Measurements from ENCODE around the gene ANO10. TPM values are rescaled to one million over a fixed set of nuclear protein-coding genes. Genes with fewer than 3 reads are reported as not detected.
"Not testable (repeated sequence)": the region's sequence is repeated elsewhere in the genome, so short reads cannot be mapped to it uniquely, and the experiment has no call there.

Gene ANO10
- total RNA-seq, 1 experiment from 2014 or later = 26.6 TPM

GRCh38 chr3:43595280-43595679, 26.5 kb downstream of the ANO10 start:
- DNase-seq (ENCODE audit: low read depth, low spot score); H3K9me3 ChIP-seq (ENCODE audit: control insufficient read depth, insufficient read depth, low read depth, low read length); POLR2A ChIA-PET; H3K4me3 ChIP-seq (ENCODE audit: low read depth in 2 of 2, low read length in 2 of 2); CTCF ChIA-PET; H3K4me1 ChIP-seq (ENCODE audit: control insufficient read depth, insufficient read depth, low read length); intact Hi-C loops (cut with micrococcal nuclease; ENCODE audit: unreplicated experiment); ATAC-seq; H3K27me3 ChIP-seq (ENCODE audit: control insufficient read depth, insufficient read depth, low read length); H3K36me3 ChIP-seq (ENCODE audit: control insufficient read depth, insufficient read depth, low read length); H3K27ac ChIP-seq (ENCODE audit: low read length); BruUV-seq (replicated peaks); in situ Hi-C loops (cut with HindIII; ENCODE audit: low pct_unique_long_range_greater_than_20kb, low sequenced_read_pairs): not testable (repeated sequence)

DNA sequence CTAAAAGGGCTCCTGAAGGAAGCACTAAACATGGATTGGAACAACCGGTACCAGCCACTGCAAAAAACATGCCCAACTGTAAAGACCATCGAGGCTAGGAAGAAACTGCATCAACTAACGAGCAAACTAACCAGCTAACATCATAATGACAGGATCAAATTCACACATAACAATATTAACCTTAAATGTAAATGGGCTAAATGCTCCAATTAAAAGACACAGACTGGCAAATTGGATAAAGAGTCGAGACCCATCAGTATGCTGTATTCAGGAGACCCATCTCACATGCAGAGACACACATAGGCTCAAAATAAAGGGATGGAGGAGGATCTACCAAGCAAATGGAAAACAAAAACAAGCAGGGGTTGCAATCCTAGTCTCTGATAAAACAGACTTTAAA, 28.2 kb downstream of the ANO10 start:
- CTCF ChIA-PET; H3K27ac ChIP-seq (ENCODE audit: low read length); H3K27me3 ChIP-seq (ENCODE audit: control insufficient read depth, insufficient read depth, low read length); intact Hi-C loops (cut with micrococcal nuclease; ENCODE audit: unreplicated experiment); H3K4me1 ChIP-seq (ENCODE audit: control insufficient read depth, insufficient read depth, low read length); in situ Hi-C loops (cut with HindIII; ENCODE audit: low pct_unique_long_range_greater_than_20kb, low sequenced_read_pairs); ATAC-seq; BruUV-seq (replicated peaks); H3K36me3 ChIP-seq (ENCODE audit: control insufficient read depth, insufficient read depth, low read length); POLR2A ChIA-PET; H3K4me3 ChIP-seq (ENCODE audit: low read depth in 2 of 2, low read length in 2 of 2); H3K9me3 ChIP-seq (ENCODE audit: control insufficient read depth, insufficient read depth, low read depth, low read length); DNase-seq (ENCODE audit: low read depth, low spot score): not testable (repeated sequence)

- intact Hi-C loops (cut with micrococcal nuclease; ENCODE audit: unreplicated experiment); H3K9me3 ChIP-seq (ENCODE audit: control insufficient read depth, insufficient read depth, low read depth, low read length); H3K27ac ChIP-seq (ENCODE audit: low read length); CTCF ChIA-PET; ATAC-seq; H3K27me3 ChIP-seq (ENCODE audit: control insufficient read depth, insufficient read depth, low read length); H3K36me3 ChIP-seq (ENCODE audit: control insufficient read depth, insufficient read depth, low read length); POLR2A ChIA-PET; H3K4me3 ChIP-seq (ENCODE audit: low read depth in 2 of 2, low read length in 2 of 2); BruUV-seq (replicated peaks); H3K4me1 ChIP-seq (ENCODE audit: control insufficient read depth, insufficient read depth, low read length); in situ Hi-C loops (cut with HindIII; ENCODE audit: low pct_unique_long_range_greater_than_20kb, low sequenced_read_pairs); DNase-seq (ENCODE audit: low read depth, low spot score): not testable (repeated sequence)
Observed at GRCh38 chr3:43591866-43592265, 29.9 kb downstream of the ANO10 start.

GRCh38 chr3:43587303-43587702, 34.5 kb downstream of the ANO10 start:
- no peaks in the 10 kb centered on the region for H3K27me3 ChIP-seq (ENCODE audit: control insufficient read depth, insufficient read depth, low read length)
- H3K4me3 ChIP-seq (ENCODE audit: low read depth in 2 of 2, low read length in 2 of 2) = no peak overlapping the region
- in situ Hi-C loops (cut with HindIII; ENCODE audit: low pct_unique_long_range_greater_than_20kb, low sequenced_read_pairs) (no loop called here), intact Hi-C loops (cut with micrococcal nuclease; ENCODE audit: unreplicated experiment) (no loop called here)
- DNase-seq (ENCODE audit: low read depth, low spot score) (no peak), ATAC-seq (no peak)
- CTCF ChIA-PET = no interaction called here
- no peaks in the 10 kb centered on the region for H3K4me1 ChIP-seq (ENCODE audit: control insufficient read depth, insufficient read depth, low read length)
- TF ChIP-seq CTCF (IDR thresholded peaks at IDR 0.05) (no peak), TCF7L2 (IDR thresholded peaks at IDR 0.05; ENCODE audit: low read depth, low read length) (no peak), POLR2AphosphoS5 (IDR thresholded peaks at IDR 0.05; ENCODE audit: low read depth, low read length) (no peak), SIN3A (IDR thresholded peaks at IDR 0.05; ENCODE audit: borderline replicate concordance, insufficient read depth, low read depth, low read length) (no peak)
- TF ChIP-seq, protein P1, sequence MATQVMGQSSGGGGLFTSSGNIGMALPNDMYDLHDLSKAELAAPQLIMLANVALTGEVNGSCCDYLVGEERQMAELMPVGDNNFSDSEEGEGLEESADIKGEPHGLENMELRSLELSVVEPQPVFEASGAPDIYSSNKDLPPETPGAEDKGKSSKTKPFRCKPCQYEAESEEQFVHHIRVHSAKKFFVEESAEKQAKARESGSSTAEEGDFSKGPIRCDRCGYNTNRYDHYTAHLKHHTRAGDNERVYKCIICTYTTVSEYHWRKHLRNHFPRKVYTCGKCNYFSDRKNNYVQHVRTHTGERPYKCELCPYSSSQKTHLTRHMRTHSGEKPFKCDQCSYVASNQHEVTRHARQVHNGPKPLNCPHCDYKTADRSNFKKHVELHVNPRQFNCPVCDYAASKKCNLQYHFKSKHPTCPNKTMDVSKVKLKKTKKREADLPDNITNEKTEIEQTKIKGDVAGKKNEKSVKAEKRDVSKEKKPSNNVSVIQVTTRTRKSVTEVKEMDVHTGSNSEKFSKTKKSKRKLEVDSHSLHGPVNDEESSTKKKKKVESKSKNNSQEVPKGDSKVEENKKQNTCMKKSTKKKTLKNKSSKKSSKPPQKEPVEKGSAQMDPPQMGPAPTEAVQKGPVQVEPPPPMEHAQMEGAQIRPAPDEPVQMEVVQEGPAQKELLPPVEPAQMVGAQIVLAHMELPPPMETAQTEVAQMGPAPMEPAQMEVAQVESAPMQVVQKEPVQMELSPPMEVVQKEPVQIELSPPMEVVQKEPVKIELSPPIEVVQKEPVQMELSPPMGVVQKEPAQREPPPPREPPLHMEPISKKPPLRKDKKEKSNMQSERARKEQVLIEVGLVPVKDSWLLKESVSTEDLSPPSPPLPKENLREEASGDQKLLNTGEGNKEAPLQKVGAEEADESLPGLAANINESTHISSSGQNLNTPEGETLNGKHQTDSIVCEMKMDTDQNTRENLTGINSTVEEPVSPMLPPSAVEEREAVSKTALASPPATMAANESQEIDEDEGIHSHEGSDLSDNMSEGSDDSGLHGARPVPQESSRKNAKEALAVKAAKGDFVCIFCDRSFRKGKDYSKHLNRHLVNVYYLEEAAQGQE (IDR thresholded peaks at IDR 0.05; ENCODE audit: insufficient read depth in 1 of 2, low read depth in 2 of 2, low read length in 1 of 2) = no peak
- BruUV-seq (replicated peaks) = no TSS peak
- POLR2A ChIA-PET = no interaction called here
- no peaks in the 10 kb centered on the region for H3K36me3 ChIP-seq (ENCODE audit: control insufficient read depth, insufficient read depth, low read length)
- H3K9me3 ChIP-seq (ENCODE audit: control insufficient read depth, insufficient read depth, low read depth, low read length) = no peaks in the 10 kb centered on the region
- no peak overlapping the region for H3K27ac ChIP-seq (ENCODE audit: low read length)

Data from Panc1 (cell line).